COLO829 (cell line): ENCODE measurements around the gene PFKL.
"Not testable (repeated sequence)": the region's sequence is repeated elsewhere in the genome, so short reads cannot be mapped to it uniquely, and the experiment has no call there.

Experiments
- DNase-seq: peaks from one replicate; pipeline ENCODE4 v3.0.0; 2012; ENCODE audit warnings: low spot score

Gene PFKL

DNA sequence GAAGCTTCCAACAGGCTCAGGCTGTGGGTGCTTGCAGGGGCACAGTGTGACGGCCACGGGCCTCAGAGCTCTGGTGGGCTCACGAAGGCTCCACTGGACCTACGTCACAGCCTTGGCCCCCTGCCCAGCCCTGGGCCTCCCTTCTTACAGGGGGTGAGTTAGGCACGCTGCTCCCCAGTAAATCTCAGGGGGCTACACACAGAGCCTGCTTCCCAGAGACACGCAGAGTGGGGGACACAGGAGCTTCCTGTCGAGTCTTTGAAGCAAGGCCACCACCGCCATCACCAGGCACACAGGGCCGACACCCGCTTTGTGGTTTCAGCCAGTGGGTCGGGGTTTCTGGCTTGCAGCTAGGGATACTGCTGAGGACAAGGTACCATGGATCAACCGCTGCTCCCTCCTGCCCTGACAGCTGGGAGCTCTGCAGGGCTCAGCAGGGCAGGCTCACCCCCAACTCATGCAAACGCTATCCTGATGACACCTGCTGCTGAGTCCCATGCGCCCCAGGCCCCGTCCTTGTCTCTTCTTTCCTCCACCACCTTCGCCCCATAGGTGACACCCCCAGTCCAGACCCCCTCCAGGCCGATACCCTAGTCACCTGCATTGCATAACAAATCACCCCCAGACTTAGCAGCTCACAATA lies 44.8 kb downstream of the PFKL start:
- DNase-seq: no peak

- no peak for DNase-seq
Measured at GRCh38 chr21:44345495-44345894, 45.6 kb downstream of the PFKL start.

GRCh38 chr21:44347911-44348451 lies 48.1 kb downstream of the PFKL start:
- no peak for DNase-seq

- DNase-seq: no peak
Measured at GRCh38 chr21:44348861-44349260, 49.0 kb downstream of the PFKL start.

DNA sequence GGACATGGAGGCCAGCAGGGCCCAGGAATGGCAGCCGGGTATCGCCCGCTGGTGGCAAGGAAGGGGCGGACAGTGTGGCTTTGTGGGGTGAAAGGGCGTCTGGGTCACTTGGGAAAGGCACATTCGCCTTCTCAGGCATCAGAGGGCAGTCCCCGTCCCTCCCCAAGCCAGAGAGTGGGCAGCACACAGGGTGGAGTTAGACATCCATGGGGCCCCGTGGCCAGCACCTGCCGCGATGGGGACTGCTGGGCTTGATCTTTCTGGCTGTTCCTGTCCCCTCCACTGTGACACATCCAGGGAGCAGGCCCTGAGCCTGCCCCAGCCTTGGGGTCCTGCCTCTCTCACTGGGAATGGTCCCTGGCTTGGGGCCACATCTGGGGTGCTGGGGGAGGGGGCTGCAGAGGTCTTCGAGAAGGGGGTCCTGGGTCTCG lies 49.6 kb downstream of the PFKL start:
- no peak for DNase-seq

- DNase-seq: no peak
Measured at GRCh38 chr21:44349847-44350772, 50.3 kb downstream of the PFKL start.

DNA sequence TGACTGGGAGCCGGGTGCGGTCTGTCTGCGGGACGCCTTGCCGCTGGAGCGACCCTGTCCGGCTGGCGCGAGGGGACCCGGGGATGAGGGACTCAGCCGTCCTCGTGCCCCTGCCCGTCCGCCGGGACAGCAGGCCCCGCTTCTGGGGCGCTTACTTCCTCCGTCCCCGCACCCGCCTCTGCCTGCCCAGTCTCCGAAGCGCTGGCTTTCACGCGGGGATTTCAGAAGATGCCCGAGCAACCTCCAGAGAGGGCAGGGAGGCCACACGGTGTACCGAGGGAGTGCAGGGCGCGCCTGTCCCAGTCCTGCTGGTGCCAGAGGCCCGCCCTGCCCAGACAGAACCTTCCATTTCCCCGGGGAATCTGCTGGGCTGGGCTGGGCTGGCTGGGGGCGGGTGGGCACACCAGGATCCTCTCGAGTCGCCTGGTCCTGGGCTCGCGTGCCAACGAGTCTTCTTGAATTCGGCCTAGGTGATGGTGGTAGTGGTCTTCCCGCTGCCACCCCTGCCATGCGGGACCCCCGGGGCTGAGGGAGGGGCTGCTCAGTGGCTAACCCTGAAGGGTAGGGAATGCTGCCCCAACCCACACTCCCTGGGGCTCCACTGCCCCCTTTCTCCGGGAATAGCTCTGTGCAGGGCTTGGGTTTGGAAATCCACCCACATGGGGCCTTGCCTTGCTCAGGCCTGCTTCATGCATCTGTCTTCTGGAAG lies 51.1 kb downstream of the PFKL start:
- no peak for DNase-seq

GRCh38 chr21:44351535-44352252 lies 51.8 kb downstream of the PFKL start:
- DNase-seq: no peak

DNA sequence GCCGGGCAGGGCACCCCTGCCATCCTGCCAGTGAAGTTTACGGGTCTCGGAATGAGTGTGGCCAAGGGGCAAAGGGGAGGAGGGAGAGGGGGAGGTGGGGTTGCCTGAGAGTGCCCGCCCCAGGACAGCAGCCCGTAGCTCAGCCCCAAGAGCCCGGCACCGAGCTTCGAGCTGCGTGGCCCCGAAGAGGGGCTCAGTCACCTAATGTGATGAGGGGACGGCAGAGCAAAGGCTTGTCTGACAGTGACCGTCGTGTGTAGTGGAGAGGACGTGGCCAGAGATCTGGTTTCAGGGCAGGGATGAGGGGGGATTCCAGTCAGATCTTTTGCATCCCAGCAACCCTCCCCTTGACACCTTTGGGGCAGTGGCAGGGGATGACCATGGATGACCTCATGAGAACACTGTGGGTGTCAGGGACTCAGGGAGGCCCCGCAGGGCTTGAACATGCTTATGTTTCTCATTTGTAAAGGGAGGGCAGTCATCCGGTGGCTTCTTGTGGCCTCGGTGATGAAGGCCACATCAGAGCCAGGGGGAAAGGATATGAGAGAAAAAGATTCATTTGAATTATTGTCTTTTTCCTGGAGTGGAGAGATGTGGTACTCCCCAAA lies 52.5 kb downstream of the PFKL start:
- DNase-seq: no peak

DNA sequence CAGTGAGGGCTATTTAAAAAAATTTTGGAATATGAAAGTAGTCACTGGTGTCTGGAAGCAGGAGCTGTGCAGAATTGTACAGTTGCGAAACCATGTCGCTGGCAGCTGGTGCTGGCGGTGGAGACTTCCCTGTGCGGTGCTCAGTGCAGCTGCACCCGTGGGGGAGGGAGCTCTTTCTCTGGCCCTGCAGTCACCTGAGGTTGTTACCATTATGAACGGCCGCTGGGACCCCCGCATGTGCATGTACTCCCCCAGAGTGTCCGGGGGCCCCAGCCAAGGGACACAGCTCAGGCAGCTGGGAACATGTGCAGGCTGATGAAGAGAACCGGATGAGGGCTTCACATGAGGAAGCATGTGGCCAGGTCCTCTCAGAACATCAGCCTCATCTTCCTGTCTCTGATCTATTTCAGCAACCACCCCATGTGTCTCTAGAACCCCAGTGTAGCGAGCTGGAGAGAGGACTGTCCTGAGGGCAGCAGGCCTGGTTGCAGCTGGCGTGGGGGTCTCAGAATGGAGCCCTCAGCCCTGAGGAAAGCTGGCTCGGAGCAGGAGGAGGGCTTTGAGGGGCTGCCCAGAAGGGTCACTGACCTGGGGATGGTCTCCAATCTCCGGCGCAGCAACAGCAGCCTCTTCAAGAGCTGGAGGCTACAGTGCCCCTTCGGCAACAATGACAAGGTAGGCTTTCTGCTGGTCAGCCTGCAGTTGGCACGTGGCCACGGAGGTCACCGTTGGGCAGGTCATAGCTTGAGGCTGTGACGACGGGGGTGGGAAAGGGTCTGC lies 53.5 kb downstream of the PFKL start, which contains the start of gene TRPM2:
Gene TRPM2 (plus strand): TSS at position 431 of the 780 bp plus-strand sequence. CDS start 80 bp downstream, at position 511.
- DNase-seq: no peak

- no peak for DNase-seq
Measured at GRCh38 chr21:44354001-44354405, 54.1 kb downstream of the PFKL start.

- no peak for DNase-seq
Measured at GRCh38 chr21:44354775-44355771, 55.2 kb downstream of the PFKL start.

GRCh38 chr21:44356160-44356559 lies 56.3 kb downstream of the PFKL start:
- DNase-seq: no peak

GRCh38 chr21:44356636-44357035 lies 56.8 kb downstream of the PFKL start:
- no peak for DNase-seq

DNA sequence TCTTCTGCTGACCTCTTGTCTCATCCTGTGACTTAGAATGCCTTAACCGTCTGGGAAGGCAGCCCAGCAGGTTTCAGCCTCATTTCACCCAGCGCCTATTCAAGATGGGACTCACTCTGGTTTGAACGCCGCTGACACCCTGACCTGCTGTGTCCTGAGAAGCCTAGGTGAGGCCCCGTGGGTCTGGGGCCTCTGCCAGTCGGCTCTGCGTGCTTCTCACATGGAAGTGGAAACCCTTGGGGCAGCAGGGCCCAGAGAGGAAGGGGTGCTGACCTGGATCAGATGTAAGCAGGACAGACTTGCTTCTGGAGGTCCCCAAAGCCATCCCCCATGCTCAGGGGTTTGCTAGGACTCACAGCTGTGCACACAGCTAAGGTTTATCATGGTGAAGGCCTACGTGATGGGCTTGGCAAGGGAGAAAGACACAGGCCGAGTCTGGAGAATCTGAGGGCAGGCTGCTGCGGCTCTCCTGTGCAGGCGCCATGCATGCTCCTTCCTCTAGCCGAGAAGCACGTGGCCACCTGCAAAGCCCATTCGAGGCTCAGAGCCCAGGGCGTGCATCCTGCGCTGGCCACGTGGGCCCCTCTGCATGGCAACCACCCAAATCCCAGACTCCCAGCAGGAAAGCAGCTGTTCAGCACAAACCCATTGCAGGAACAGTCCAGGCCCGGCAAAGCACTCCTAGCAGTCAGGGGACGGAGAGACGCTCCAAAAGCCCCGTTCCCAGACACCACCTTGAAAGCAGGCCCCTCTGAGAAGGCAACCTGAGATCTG lies 57.4 kb downstream of the PFKL start:
- DNase-seq: no peak

- DNase-seq: no peak
Measured at GRCh38 chr21:44359396-44359795, 59.5 kb downstream of the PFKL start.

GRCh38 chr21:44360159-44360558 lies 60.3 kb downstream of the PFKL start:
- DNase-seq: no peak

DNA sequence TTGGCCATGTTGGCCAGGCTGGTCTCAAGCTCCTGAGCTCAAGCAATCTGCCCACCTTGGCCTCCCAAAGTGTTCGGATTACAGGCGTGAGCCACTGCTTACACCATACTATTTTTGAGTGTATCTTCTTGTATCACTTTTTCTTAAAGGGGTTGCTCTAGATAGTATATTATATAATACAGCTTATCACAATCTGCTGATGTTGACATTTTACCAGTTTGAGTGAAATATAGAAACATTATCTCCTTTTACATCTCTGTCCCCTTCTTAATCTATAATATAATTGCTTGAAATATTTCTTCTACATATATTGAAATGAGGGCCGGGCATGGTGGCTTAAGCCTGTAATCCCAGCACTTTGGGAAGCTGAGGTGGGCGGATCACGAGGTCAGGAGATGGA lies 62.0 kb downstream of the PFKL start:
- not testable (repeated sequence) for DNase-seq
